ENCODE measurements around the gene CDK16. TPM values are rescaled to one million over a fixed set of nuclear protein-coding genes. Genes with fewer than 3 reads are reported as not detected.

The CDK16 gene
- total RNA-seq, 1 experiment from 2014 or later = 129 TPM

DNA sequence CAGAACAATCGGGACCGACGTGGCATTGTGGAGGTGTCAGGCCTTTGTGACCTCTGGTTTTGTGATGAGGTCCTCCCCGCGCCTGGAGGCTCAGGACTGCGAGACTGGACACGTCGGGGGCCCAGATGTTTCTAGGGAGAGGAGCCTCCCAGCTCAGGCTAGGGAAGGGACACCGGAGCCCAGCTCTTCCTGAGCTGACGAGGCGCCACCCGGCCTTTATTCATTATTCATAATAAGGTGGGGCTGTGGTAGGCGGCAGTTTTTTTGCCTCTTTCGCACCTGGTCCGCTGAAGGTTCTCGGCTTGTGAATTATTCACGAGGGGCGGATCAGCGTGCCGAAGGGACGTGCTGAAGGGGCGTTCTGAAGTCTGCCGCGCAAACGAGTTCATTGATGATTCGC, 27.1 kb upstream of the CDK16 start:
- Mint-ChIP-seq H3K4me1 (ENCODE audit: low read depth, unreplicated experiment) (peaks cover 8% of the 10 kb centered on the region), H3K4me3 (ENCODE audit: unreplicated experiment) (peak overlapping the region; percentile 88), H3K36me3 (ENCODE audit: insufficient read depth, unreplicated experiment) (peaks cover 38% of the 10 kb centered on the region), H3K27me3 (ENCODE audit: insufficient read depth, unreplicated experiment) (no peaks in the 10 kb centered on the region), H3K9me3 (ENCODE audit: unreplicated experiment) (no peaks in the 10 kb centered on the region), H3K27ac (ENCODE audit: unreplicated experiment) (peak overlapping the region; percentile 92)
- peak overlapping the region; percentile 68 for H3K4me3 ChIP-seq (ENCODE audit: low read depth, low read length)
- no peaks in the 10 kb centered on the region for H3K36me3 ChIP-seq (ENCODE audit: control insufficient read depth, insufficient read depth, low read length)
- TF ChIP-seq, protein P1, sequence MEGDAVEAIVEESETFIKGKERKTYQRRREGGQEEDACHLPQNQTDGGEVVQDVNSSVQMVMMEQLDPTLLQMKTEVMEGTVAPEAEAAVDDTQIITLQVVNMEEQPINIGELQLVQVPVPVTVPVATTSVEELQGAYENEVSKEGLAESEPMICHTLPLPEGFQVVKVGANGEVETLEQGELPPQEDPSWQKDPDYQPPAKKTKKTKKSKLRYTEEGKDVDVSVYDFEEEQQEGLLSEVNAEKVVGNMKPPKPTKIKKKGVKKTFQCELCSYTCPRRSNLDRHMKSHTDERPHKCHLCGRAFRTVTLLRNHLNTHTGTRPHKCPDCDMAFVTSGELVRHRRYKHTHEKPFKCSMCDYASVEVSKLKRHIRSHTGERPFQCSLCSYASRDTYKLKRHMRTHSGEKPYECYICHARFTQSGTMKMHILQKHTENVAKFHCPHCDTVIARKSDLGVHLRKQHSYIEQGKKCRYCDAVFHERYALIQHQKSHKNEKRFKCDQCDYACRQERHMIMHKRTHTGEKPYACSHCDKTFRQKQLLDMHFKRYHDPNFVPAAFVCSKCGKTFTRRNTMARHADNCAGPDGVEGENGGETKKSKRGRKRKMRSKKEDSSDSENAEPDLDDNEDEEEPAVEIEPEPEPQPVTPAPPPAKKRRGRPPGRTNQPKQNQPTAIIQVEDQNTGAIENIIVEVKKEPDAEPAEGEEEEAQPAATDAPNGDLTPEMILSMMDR (IDR thresholded peaks at IDR 0.05; ENCODE audit: insufficient read depth in 1 of 2, low read depth in 1 of 2, low read length in 1 of 2, severe bottlenecking in 1 of 2, unreplicated experiment in 1 of 2) = no peak
- POLR2A ChIA-PET = interaction anchor here (1.0 kb wide), 1 partner anchor 42 kb away, joined by 3 read pairs; no protein-coding TSS in a partner anchor
- no TSS peak for BruUV-seq (replicated peaks)
- 0 out of 2 replicates have a peak, but pooled peaks cover 3% of the 10 kb centered on the region for H3K4me1 ChIP-seq
- DNase-seq = peak; percentile 27 to 45
- H3K9me3 ChIP-seq = no peaks in the 10 kb centered on the region
- H3K27me3 ChIP-seq (replicated peaks; ENCODE audit: control insufficient read depth, insufficient read depth, low read length) = no peaks in the 10 kb centered on the region
- CTCF ChIA-PET = interaction anchor here (0.9 to 1.6 kb wide), 3 partner anchors 26 to 332 kb away, joined by 3 to 7 read pairs (median 5); no protein-coding TSS in a partner anchor
- intact Hi-C loops (cut with micrococcal nuclease; ENCODE audit: unreplicated experiment) = loop anchor here (5.0 to 10.0 kb wide), 2 partner anchors 291 to 453 kb away; partner anchors contain the start of gene ZNF41

DNA sequence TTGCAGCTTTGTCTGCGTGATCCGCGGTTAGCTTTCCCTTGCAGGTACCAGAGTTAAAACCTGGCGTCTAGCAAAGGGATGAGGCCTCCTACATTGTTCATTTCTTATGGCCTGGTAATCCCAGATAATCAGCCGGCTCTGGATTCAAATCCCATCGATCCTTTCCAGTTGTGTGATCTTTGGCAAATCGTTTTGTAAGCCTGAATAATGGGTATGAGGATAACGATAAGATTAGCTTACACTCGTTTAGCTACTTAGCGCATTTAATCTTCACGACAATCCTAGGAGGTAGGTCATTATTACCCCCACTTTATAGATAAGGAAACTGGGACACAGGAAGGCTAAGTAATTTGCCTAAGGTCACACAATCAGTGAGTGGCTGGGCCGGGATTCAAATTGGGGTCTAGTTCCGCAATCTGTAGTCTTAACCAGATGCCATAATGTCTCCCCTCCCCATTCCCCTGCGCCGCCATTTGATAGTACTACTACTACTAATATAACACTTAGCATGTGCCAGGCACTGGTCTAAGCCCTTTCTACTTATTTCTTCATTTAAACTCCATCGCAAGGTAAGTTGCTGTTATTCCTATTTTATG, 26.6 kb upstream of the CDK16 start:
- no peak for DNase-seq
- no TSS peak for BruUV-seq (replicated peaks)
- Mint-ChIP-seq H3K4me3 (ENCODE audit: unreplicated experiment) (peak overlapping the region; percentile 88), H3K27ac (ENCODE audit: unreplicated experiment) (peak overlapping the region; percentile 92), H3K4me1 (ENCODE audit: low read depth, unreplicated experiment) (peaks cover 9% of the 10 kb centered on the region), H3K36me3 (ENCODE audit: insufficient read depth, unreplicated experiment) (peaks cover 37% of the 10 kb centered on the region), H3K27me3 (ENCODE audit: insufficient read depth, unreplicated experiment) (no peaks in the 10 kb centered on the region), H3K9me3 (ENCODE audit: unreplicated experiment) (no peaks in the 10 kb centered on the region)
- peak overlapping the region; percentile 68 for H3K4me3 ChIP-seq (ENCODE audit: low read depth, low read length)
- no peaks in the 10 kb centered on the region for H3K36me3 ChIP-seq (ENCODE audit: control insufficient read depth, insufficient read depth, low read length)
- H3K27me3 ChIP-seq (replicated peaks; ENCODE audit: control insufficient read depth, insufficient read depth, low read length) = no peaks in the 10 kb centered on the region
- CTCF ChIA-PET = interaction anchor here (0.9 to 1.6 kb wide), 2 partner anchors 26 to 331 kb away, joined by 3 to 7 read pairs; no protein-coding TSS in a partner anchor
- intact Hi-C loops (cut with micrococcal nuclease; ENCODE audit: unreplicated experiment) = loop anchor here (5.0 to 10.0 kb wide), 2 partner anchors 290 to 453 kb away; partner anchors contain the start of gene ZNF41
- peaks cover 3% of the 10 kb centered on the region; the same call in 1 of the 2 replicates for H3K4me1 ChIP-seq
- POLR2A ChIA-PET = no interaction called here
- TF ChIP-seq, protein P1 (IDR thresholded peaks at IDR 0.05; ENCODE audit: insufficient read depth in 1 of 2, low read depth in 1 of 2, low read length in 1 of 2, severe bottlenecking in 1 of 2, unreplicated experiment in 1 of 2) = no peak
- H3K9me3 ChIP-seq = no peaks in the 10 kb centered on the region

DNA sequence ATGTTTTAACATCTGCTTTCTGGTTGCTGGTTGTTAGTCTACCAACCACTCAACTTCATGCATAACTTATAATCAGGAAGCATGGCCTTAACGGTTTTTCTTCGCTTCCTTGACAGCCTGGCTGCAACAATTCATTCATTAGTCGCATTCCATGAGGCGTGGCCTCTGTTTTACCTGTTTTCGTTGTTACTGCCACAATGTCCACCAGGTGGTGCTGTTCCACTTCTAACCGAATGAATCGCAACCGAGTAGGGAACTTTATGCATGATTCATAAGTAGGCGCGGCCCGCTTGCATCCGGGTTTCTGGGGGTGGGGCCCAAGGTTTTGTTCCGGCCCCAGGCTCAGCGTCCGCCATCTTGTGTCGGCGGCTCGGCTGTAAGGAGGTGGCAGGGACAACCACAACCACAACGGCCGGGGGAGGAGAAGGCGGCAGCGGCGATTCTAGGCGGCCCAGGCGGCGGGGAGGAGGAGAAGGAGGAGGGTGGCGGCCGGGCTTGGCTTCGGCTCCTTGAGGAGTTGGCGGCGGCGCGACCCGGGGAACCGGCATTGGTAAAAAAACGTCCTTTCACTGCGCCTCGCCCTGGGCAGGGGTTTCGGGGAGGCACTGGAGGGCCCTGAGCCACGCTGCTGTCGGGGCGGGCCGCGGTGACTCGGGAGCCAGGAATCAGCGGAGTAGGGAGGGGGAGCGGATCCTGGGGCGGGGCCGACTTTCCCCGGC, 24.8 kb upstream of the CDK16 start, which contains the start of gene UBA1:
Gene UBA1 (plus strand): TSS at position 355 of the 719 bp plus-strand sequence. CDS start 4,974 bp downstream, outside the sequence.
- Histone ChIP-seq H3K27me3 (replicated peaks; ENCODE audit: control insufficient read depth, insufficient read depth, low read length) (no peaks in the 10 kb centered on the region), H3K9me3 (no peaks in the 10 kb centered on the region), H3K4me1 (peaks cover 3% of the 10 kb centered on the region; the same call in 1 of the 2 replicates), H3K4me3 (ENCODE audit: low read depth, low read length) (peak within 1 kb of the TSS; percentile 75), H3K36me3 (ENCODE audit: control insufficient read depth, insufficient read depth, low read length) (no peaks in the 10 kb centered on the region)
- no TSS peak for BruUV-seq (replicated peaks)
- H3K4me1 Mint-ChIP-seq (ENCODE audit: low read depth, unreplicated experiment) = peaks cover 9% of the 10 kb centered on the region
- CTCF ChIA-PET = interaction anchor here (0.7 to 0.8 kb wide), 2 partner anchors 107 to 329 kb away, joined by 3 to 4 read pairs; no protein-coding TSS in a partner anchor
- DNase-seq = peak; percentile 91 to 92
- H3K9me3 Mint-ChIP-seq (ENCODE audit: unreplicated experiment) = no peaks in the 10 kb centered on the region
- H3K36me3 Mint-ChIP-seq (ENCODE audit: insufficient read depth, unreplicated experiment) = peaks cover 46% of the 10 kb centered on the region
- intact Hi-C loops (cut with micrococcal nuclease; ENCODE audit: unreplicated experiment) = loop anchor here (1.0 to 10.0 kb wide), 5 partner anchors 119 to 451 kb away; partner anchors contain the start of gene ZNF41
- TF ChIP-seq, protein P1 (IDR thresholded peaks at IDR 0.05; ENCODE audit: insufficient read depth in 1 of 2, low read depth in 1 of 2, low read length in 1 of 2, severe bottlenecking in 1 of 2, unreplicated experiment in 1 of 2) = peak; percentile 46
- H3K27me3 Mint-ChIP-seq (ENCODE audit: insufficient read depth, unreplicated experiment) = no peaks in the 10 kb centered on the region
- peak within 1 kb of the TSS; percentile 82 for H3K4me3 Mint-ChIP-seq (ENCODE audit: unreplicated experiment)
- peak within 1 kb of the TSS; percentile 94 for H3K27ac Mint-ChIP-seq (ENCODE audit: unreplicated experiment)
- POLR2A ChIA-PET = interaction anchor here (1.0 kb wide), 1 partner anchor 119 kb away, joined by 4 read pairs; no protein-coding TSS in a partner anchor
